D721Med (cell line): Measurements from ENCODE around the gene CYP24A1.
"Not testable (repeated sequence)": the region's sequence is repeated elsewhere in the genome, so short reads cannot be mapped to it uniquely, and the experiment has no call there.

ENCODE experiments used
- DNase-seq: peaks from one replicate; pipeline ENCODE4 v3.0.0; 2011; ENCODE audit warnings: low spot score; ENCODE audit not compliant: insufficient read length
- FAIRE-seq: peaks from 2 replicates; lab custom pipeline; 2011; peaks lifted over from hg19 to GRCh38; lab: Jason Lieb, UNC
- CTCF ChIP-seq: IDR thresholded peaks from 2 replicates; pipeline ENCODE4 v1.5.1; 2012; ENCODE audit warnings: mild to moderate bottlenecking, control low read depth; ENCODE audit not compliant: insufficient read depth; ENCODE audit errors: missing control alignments

Gene CYP24A1

GRCh38 chr20:54126806-54127655 is 46.8 kb downstream of the CYP24A1 start:
- no peak for TF ChIP-seq CTCF
- no peak for FAIRE-seq
- DNase-seq = no peak

GRCh38 chr20:54126328-54126727 is 47.5 kb downstream of the CYP24A1 start:
- not testable (repeated sequence) for FAIRE-seq, DNase-seq

GRCh38 chr20:54123587-54124180 is 50.1 kb downstream of the CYP24A1 start:
- no peak for FAIRE-seq
- DNase-seq = no peak
- TF ChIP-seq CTCF = no peak

GRCh38 chr20:54122681-54123586 is 50.9 kb downstream of the CYP24A1 start:
- FAIRE-seq = no peak
- DNase-seq = no peak
- TF ChIP-seq CTCF = no peak

- FAIRE-seq (no peak), DNase-seq (no peak)
- TF ChIP-seq CTCF = no peak
Measured at GRCh38 chr20:54122189-54122588, 51.6 kb downstream of the CYP24A1 start.

- no peak for DNase-seq
- TF ChIP-seq CTCF = no peak
- no peak for FAIRE-seq
Measured at GRCh38 chr20:54119744-54120143, 54.0 kb downstream of the CYP24A1 start.
